Aorta (tissue), 5 donors: ENCODE measurements around the gene CHST11. TPM values are rescaled to one million over a fixed set of nuclear protein-coding genes. Genes with fewer than 3 reads are reported as not detected.

ENCODE experiments used
- ATAC-seq: fragments of 200-7000 bp; cut with Tn5 transposase; one replicate; pipeline ENCODE4 v1.9.1; 2022; ENCODE audit warnings: moderate library complexity; ENCODE audit not compliant: low FRiP score
- DNase-seq, 2 donors: peaks; one replicate each; pipeline ENCODE4 v3.0.0-alpha.2; 2020
- H3K27ac ChIP-seq, 2 donors: one replicate each; pipeline ENCODE4 v1.5.1; 2013; ENCODE audit warnings: low read length in 2 of 2, mild to moderate bottlenecking in 2 of 2, moderate library complexity in 2 of 2, control low read depth in 1 of 2, inconsistent platforms in 1 of 2, low read depth in 1 of 2
- H3K27me3 ChIP-seq, 2 donors: one replicate each; pipeline ENCODE4 v1.6.1; 2013; ENCODE audit warnings: control low read depth in 1 of 2, low read length in 1 of 2, mild to moderate bottlenecking in 1 of 2, moderate library complexity in 1 of 2; ENCODE audit not compliant: insufficient read depth in 2 of 2, control insufficient read depth in 1 of 2
- H3K36me3 ChIP-seq, 2 donors: one replicate each; pipeline ENCODE4 v1.6.1; 2013; ENCODE audit warnings: control low read depth in 1 of 2, low read length in 1 of 2, mild to moderate bottlenecking in 1 of 2; ENCODE audit not compliant: insufficient read depth in 2 of 2, control insufficient read depth in 1 of 2
- H3K4me1 ChIP-seq, 2 donors: one replicate each; pipeline ENCODE4 v1.6.1; 2013; ENCODE audit warnings: low read length in 2 of 2, control low read depth in 1 of 2, mild to moderate bottlenecking in 1 of 2, moderate library complexity in 1 of 2; ENCODE audit not compliant: insufficient read depth in 2 of 2, control insufficient read depth in 1 of 2
- H3K4me3 ChIP-seq, 2 donors: one replicate each; pipeline ENCODE4 v1.5.1; 2013; ENCODE audit warnings: low read length in 2 of 2, control low read depth in 1 of 2, mild to moderate bottlenecking in 1 of 2
- H3K9me3 ChIP-seq: one replicate; pipeline ENCODE4 v1.6.1; 2013; ENCODE audit warnings: mild to moderate bottlenecking, low read length; ENCODE audit not compliant: control insufficient read depth
- WGBS, 2 donors: extraction: QIAGEN DNeasy Blood & Tissue Kit; methylation state at CpG; one replicate each; pipeline ENCODE4 v1.1.7; 2013; 5-methylcytosine and 5-hydroxymethylcytosine counted together
- intact Hi-C, 2 donors: fragments of 100-400 bp; cut with DNase I; formaldehyde crosslinking; loops; one replicate each; pipeline versions ENCODE4 v1.14.2 to v1.15.0; 2022
- polyA plus RNA-seq, 2 donors: library from polyadenylated mRNA; stranded (reverse); fragments of 200-250 nt; gene quantifications; one replicate each; pipeline ENCODE4 v1.2.3, GENCODE V29; 2013
- total RNA-seq, 2 donors: library from RNA; stranded (reverse); fragmentation: NEBNext Ultra II Directional; extraction: Animal tissue kit (Norgen Biotek cat#: 25700); gene quantifications; one replicate each; pipeline ENCODE4 v1.2.1, GENCODE V29; 2021
- donor health status: healthy with polysubstance abuse.
- donor health status: Bipolar disorder and iron deficiency.
- donor health status: DM: no; HTN: no; CAD: no.
- donor health status: DM: no; HTN: no; CAD: no.
- donor health status: DM: yes; HTN: yes; CAD: no.

The CHST11 gene
- total and polyA plus RNA-seq, 4 donors = 2.1 to 31.0 (median 15.7) TPM

DNA sequence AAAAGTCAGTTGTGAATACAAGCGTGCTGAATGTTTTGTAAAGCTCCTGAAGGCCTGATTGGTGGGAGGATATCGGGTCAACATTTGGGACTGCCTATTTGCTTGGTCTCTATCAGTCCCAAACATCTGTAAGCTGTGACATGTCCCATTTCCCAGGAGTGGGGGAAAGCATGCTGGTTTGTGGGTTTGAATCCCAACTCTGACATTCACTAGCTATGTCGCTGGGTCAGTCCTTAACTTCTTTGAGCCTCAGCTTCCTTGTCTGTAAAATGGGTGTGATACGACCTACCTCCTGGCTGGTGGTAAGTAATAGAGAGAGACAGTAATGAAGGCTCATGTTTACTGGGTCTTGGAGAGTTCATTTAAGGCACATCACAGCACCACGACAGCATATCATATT, 136.7 kb downstream of the CHST11 start:
- Histone ChIP-seq H3K4me1 (no peaks in the 10 kb centered on the region), H3K9me3 (no peaks in the 10 kb centered on the region), H3K4me3 (no peak overlapping the region), H3K27me3 (no peaks in the 10 kb centered on the region), H3K36me3 (no peaks in the 10 kb centered on the region), H3K27ac (no peak overlapping the region)
- 80 to 97% methylated on average over 5 of the region's 5 CpGs for WGBS, 2 donors
- no peak for ATAC-seq
- DNase-seq = no peak
- intact Hi-C loops = no loop called here

DNA sequence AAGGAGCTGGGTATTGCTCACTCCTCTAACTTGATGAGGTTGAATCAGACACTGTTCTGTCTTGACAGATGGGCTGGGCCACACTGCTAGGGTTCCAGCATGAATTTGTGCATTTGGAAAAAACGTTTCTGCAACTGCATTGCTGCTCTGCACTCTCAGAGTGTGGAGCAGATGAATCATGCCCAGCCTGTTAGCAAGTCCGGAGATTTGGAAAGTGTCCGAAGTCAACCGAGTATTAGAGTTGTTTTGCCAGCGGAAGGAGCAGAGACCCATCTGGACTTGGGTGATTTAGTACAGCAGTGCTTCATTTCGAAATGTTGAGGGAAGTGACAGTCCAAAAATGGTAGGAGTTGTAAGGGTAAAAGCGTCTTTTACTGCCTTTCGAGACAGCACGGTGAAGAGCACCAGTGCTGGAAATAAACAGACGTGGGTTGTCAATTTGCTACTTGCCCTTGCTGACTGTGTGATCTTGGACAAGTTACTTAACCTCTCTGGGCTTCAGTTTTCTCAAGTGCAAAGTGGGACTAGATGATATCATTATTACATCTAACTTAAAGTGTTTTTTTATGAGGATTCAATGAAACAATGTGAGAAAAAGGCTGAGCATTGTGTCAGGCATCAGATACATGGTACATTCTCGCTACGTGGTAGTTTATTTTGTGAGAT, 139.5 kb downstream of the CHST11 start:
- intact Hi-C loops = no loop called here
- no peak overlapping the region for H3K4me3 ChIP-seq
- no peaks in the 10 kb centered on the region for H3K27me3 ChIP-seq
- no peaks in the 10 kb centered on the region for H3K4me1 ChIP-seq
- ATAC-seq (peak; percentile 74), DNase-seq (peak in 1 of 2 donors; percentile 60)
- peak overlapping the region in 1 of 2 donors; percentile 8 for H3K27ac ChIP-seq
- H3K9me3 ChIP-seq = no peaks in the 10 kb centered on the region
- 12 to 16% methylated on average over 12 of the region's 12 CpGs for WGBS, 2 donors
- no peaks in the 10 kb centered on the region for H3K36me3 ChIP-seq

DNA sequence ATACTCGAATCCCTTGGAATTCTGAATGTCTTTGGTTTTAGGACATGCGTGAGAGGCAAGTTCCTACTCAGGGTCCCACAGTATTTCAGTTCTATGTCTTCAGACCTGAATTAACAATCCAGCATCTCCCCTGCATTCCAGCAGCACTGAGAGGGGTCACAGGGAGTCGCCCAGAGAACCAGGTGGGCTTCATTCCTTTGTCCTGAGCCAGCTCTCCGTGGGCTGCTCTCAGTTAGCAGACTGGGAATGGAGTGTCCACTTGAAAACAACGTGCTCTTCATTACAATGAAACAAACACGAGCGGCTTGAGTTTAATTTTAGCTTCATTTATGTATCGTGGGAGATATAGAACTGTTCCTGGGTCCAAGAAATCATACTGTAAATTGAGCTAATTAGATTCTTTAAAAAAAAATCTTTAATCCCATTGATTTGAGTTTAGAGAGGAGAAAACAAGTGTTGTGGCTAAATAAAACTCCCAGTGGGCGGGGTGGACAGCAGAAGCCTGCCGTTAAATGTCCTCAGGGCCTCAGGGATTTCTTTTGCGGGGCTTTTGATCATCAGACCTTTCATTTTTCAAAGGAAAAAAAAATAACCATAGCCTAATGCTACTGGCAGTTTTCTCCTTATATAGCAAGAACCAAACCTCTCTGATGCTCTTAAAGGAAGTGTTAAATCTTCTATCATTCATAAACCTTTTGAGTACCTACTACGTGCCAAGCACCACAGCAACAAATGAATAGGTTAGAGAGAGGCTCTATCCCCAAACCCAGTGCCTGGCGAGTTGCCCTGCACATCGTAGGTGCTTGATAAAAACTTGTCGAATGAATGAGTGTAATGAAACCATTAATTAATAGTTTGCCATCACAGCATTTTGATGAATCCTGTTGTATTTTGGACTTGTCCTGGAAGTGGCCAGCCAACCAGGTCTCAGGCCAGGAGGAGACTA, 140.4 kb downstream of the CHST11 start:
- ATAC-seq (no peak), DNase-seq (no peak)
- intact Hi-C loops = no loop called here
- 84% methylated on average over 15 of the region's 15 CpGs for WGBS, 2 donors
- Histone ChIP-seq H3K4me1 (no peaks in the 10 kb centered on the region), H3K27me3 (no peaks in the 10 kb centered on the region), H3K36me3 (no peaks in the 10 kb centered on the region), H3K27ac (no peak overlapping the region), H3K9me3 (no peaks in the 10 kb centered on the region), H3K4me3 (no peak overlapping the region)

DNA sequence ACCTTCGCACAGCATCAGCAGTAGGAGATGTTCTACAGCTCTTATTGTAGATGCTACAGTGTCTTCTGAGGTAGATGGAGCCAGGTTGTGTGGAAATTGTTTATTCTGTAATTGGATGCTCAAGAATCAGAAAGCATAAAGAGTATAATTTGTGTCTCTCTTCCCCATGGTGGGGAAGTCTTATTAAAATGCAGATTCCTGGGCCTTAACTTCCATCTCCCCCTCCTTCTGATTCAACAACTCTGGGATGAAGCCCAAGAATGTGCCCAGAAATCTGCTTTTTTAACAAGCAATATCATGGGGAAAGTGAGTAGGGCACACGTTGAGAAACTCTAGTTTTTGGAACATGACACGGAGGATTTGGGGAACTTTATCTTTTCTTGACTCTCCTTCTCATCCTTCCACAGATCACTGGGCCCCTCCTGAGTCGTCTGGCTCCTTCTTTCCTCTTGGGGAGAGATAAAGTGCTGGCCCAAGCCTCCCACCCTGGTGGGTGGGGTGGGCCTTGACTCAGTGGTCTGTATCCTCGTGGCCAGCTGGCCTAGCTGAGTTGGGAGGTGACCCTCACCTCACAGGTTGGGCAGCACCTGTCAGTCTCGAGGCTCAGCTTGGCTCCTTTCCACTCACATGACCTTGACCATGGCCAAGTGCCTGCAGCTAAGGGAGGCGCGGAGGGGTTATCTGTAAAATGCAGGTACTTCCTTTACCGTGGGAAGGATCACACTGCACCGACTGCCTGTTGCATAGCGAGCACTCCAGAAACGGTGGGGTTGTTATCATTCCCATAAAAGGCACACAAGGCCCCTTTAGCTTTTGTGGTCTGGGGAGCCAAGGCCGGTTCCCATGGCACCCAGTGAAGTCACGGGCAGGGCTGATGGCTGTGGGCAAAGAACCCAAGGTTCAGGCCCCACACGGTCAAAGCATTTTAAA, 141.9 kb downstream of the CHST11 start:
- intact Hi-C loops = no loop called here
- H3K4me1 ChIP-seq = no peaks in the 10 kb centered on the region

DNA sequence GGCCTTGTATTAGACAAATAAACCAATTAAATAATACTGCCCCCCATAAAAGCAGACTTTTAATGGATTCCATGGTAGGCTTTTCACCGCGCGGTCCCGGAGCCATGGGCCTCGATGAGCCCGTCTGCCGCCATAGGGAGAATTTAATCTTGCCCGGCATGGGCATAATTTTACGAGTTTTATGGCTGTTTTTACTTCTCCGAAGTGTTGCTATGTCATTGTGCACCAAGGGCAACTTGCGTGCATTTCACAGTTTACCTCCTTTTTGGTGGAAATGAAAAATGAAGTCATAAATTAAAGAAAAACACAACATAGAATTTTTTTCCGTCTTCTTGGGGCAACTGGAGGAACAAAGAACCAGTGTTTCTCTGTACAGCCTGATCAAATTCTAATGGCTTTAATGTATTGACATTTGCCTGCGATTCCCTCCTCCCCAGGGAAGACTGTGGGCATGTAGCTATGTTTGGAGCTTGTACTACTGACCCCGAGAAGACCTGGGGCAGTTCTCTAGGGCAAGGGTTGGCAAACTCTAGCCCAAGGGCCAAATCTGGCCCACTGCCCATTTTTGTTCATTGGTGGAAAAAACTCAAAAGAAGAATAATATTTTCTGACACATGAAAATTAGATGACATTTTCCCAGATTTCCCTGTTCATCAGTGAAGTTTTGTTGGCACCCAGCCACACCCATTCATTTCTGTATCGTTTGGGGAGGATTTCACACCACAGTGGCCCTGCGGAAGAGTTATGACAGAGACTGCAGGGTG, 142.7 kb downstream of the CHST11 start:
- ATAC-seq (no peak), DNase-seq (no peak)
- no peak overlapping the region for H3K4me3 ChIP-seq
- no peaks in the 10 kb centered on the region for H3K36me3 ChIP-seq
- no peaks in the 10 kb centered on the region for H3K9me3 ChIP-seq
- intact Hi-C loops = no loop called here
- 86 to 89% methylated on average over 16 of the region's 16 CpGs for WGBS, 2 donors
- H3K27me3 ChIP-seq = no peaks in the 10 kb centered on the region
- H3K27ac ChIP-seq = no peak overlapping the region
- H3K4me1 ChIP-seq = peaks cover 0 to 3% of the 10 kb centered on the region in 2 donors

More for the DNA sequence above, 141.9 kb downstream of the CHST11 start:
- Histone ChIP-seq H3K9me3 (no peaks in the 10 kb centered on the region), H3K27ac (no peak overlapping the region), H3K27me3 (no peaks in the 10 kb centered on the region), H3K36me3 (no peaks in the 10 kb centered on the region), H3K4me3 (no peak overlapping the region)
- no peak for ATAC-seq
- DNase-seq = no peak
- 82 to 88% methylated on average over 15 of the region's 15 CpGs for WGBS, 2 donors

DNA sequence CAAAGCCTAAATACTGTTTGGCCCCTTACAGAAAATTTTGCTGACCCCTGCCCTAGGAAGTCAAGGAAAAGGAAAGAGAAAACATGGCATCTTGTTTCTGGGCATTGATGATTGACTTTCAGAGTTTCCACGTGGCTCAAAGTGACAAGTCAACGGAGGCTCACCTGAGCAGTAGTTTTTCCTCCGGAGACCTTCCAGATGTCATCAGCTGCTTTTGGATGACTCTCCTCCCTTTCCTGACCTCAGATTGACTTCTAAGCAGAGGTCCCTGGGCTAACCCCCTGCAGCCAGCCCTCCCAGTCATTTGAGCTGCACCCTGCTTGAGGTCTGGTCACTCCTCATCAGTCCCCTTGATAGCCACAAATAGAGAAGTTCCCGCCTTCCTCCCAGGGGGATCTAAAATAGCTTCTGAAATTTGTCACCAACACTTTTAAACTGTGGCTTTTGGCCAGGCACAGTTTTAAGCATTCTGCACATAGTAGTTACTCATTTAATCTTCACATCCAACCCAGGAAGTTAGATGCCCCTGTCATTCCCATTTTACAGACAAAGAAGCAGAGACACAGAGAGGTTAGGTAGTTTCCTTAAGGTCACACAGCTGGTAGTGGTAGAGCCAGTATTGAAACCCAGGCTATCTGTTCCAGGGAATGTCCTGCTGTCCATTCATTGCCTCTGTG, 143.4 kb downstream of the CHST11 start:
- no peaks in the 10 kb centered on the region for H3K27me3 ChIP-seq
- H3K4me1 ChIP-seq = peaks cover 0 to 4% of the 10 kb centered on the region in 2 donors
- H3K9me3 ChIP-seq = no peaks in the 10 kb centered on the region
- WGBS, 2 donors = 92 to 95% methylated on average over 4 of the region's 4 CpGs
- intact Hi-C loops = no loop called here
- DNase-seq (no peak), ATAC-seq (no peak)
- no peak overlapping the region for H3K4me3 ChIP-seq
- H3K36me3 ChIP-seq = no peaks in the 10 kb centered on the region
- no peak overlapping the region for H3K27ac ChIP-seq

DNA sequence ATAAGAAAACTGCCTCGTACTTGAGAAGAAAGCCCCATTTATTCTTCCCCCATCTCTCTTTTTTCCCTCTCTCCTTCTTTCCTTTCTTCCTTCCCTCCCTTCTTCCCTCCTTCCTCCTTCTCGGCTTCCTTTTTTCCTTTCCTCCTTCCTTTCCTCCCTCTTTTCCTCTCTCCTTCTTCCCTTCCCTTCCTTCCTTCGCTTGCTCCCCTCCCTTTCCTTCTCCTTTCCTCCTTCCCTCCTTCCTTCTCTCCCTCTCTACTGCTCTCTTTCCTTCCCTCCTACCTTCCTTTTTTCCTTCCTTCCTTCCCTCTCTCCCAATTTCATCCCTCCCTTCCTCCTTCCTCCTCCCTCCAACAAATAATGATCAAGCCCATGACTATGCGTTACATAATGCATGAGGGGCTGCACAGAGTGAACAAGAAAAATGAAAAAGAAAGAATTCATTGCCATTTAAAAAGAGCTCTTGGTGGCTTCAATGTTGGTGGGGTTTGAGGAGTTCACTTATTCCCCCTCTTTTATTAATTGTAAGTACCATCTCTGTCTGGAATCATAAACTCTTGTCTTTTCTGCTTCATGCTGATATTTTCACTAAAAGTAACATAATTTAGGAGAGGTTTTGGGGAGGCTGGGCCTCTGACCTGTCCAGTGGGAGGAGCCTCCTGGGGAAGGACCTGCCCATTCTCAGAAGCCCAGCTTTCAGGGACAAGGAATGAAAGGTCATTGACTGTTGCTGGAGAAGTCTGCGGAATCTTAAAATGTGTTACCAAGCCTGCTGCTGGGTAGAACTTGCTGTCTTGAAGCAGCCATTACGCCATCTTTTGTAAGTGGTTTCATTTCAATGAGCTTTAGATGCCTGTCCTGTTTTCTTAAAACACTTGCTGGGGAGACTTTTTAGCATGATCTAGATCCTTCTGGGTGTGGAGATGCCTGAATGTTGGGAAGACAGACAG, 144.3 kb downstream of the CHST11 start:
- Histone ChIP-seq H3K4me1 (peaks cover 0 to 4% of the 10 kb centered on the region in 2 donors), H3K9me3 (no peaks in the 10 kb centered on the region), H3K36me3 (no peaks in the 10 kb centered on the region), H3K27me3 (no peaks in the 10 kb centered on the region), H3K27ac (no peak overlapping the region), H3K4me3 (no peak overlapping the region)
- WGBS, 2 donors = 95 to 96% methylated on average over 6 of the region's 6 CpGs
- intact Hi-C loops = no loop called here
- ATAC-seq = no peak
- no peak for DNase-seq
